HG02840 (cell line): Measurements from ENCODE around the gene KCTD20.
"Not testable (repeated sequence)": the region's sequence is repeated elsewhere in the genome, so short reads cannot be mapped to it uniquely, and the experiment has no call there.

Source experiments
- ATAC-seq: cut with Tn5 transposase; IDR thresholded peaks from one replicate; pipeline ENCODE4 v1.9.1; 2021; ENCODE audit warnings: mild to moderate bottlenecking, moderate library complexity, moderate number of reproducible peaks; ENCODE audit not compliant: unreplicated experiment, low FRiP score

KCTD20 gene

GRCh38 chr6:36442671-36443470 is at the start of gene KCTD20, which contains the start of gene PXT1:
TSS of gene KCTD20 (plus strand) at chr6:36443000. CDS start at chr6:36470098, 27,098 bp downstream.
TSS of gene PXT1 (minus strand) at chr6:36442854. CDS start at chr6:36426082, 16,772 bp downstream.
- peak; percentile 88 for ATAC-seq

GRCh38 chr6:36399970-36400369 is 42.8 kb upstream of the KCTD20 start:
- ATAC-seq, result no peak

- ATAC-seq, result no peak
Observed at GRCh38 chr6:36402481-36402880, 40.3 kb upstream of the KCTD20 start.

GRCh38 chr6:36404164-36404563 is 38.6 kb upstream of the KCTD20 start:
- no peak for ATAC-seq

- not testable (repeated sequence) for ATAC-seq
Observed at GRCh38 chr6:36409718-36410117, 33.1 kb upstream of the KCTD20 start.

- no peak for ATAC-seq
Observed at GRCh38 chr6:36413489-36414480, 29.0 kb upstream of the KCTD20 start.

- no peak for ATAC-seq
Observed at GRCh38 chr6:36414481-36414880, 28.3 kb upstream of the KCTD20 start.

GRCh38 chr6:36418558-36418957 is 24.2 kb upstream of the KCTD20 start:
- no peak for ATAC-seq

GRCh38 chr6:36419310-36419709 is 23.5 kb upstream of the KCTD20 start:
- no peak for ATAC-seq

- ATAC-seq, result no peak
Observed at GRCh38 chr6:36422714-36423100, 20.1 kb upstream of the KCTD20 start.

- ATAC-seq, result peak; percentile 92
Observed at GRCh38 chr6:36423101-36423824, 19.5 kb upstream of the KCTD20 start.

GRCh38 chr6:36426622-36427021 is 16.2 kb upstream of the KCTD20 start:
- no peak for ATAC-seq

GRCh38 chr6:36428911-36429310 is 13.9 kb upstream of the KCTD20 start:
- ATAC-seq, result no peak

- ATAC-seq, result no peak
Observed at GRCh38 chr6:36430351-36430750, 12.4 kb upstream of the KCTD20 start.

- no peak for ATAC-seq
Observed at GRCh38 chr6:36431197-36431596, 11.6 kb upstream of the KCTD20 start.

GRCh38 chr6:36432151-36432671 is 10.6 kb upstream of the KCTD20 start:
- ATAC-seq, result no peak

GRCh38 chr6:36436466-36436865 is 6.3 kb upstream of the KCTD20 start:
- ATAC-seq, result no peak

GRCh38 chr6:36441307-36441894 is 1.4 kb upstream of the KCTD20 start:
- no peak for ATAC-seq

GRCh38 chr6:36442103-36442670 is 613 bp upstream of the KCTD20 start:
- ATAC-seq, result no peak
